Glutamatergic neuron (in vitro differentiated cells): ENCODE data around the gene APEH. TPM values are rescaled to one million over a fixed set of nuclear protein-coding genes. Genes with fewer than 3 reads are reported as not detected.

Source experiments
- DNase-seq: peaks from one replicate; pipeline ENCODE4 v3.0.0; 2022
- H3K27ac Mint-ChIP-seq: one replicate; pipeline ENCODE4 v1.8.0; 2020; ENCODE audit warnings: mild to moderate bottlenecking, mixed read lengths, inconsistent platforms; ENCODE audit not compliant: unreplicated experiment
- H3K27me3 Mint-ChIP-seq: one replicate; pipeline ENCODE4 v1.8.0; 2020; ENCODE audit warnings: mild to moderate bottlenecking, moderate library complexity, mixed read lengths, inconsistent platforms; ENCODE audit not compliant: unreplicated experiment
- H3K36me3 Mint-ChIP-seq: one replicate; pipeline ENCODE4 v1.8.0; 2020; ENCODE audit warnings: mild to moderate bottlenecking, mixed read lengths, inconsistent platforms; ENCODE audit not compliant: unreplicated experiment
- H3K4me1 Mint-ChIP-seq: one replicate; pipeline ENCODE4 v1.8.0; 2020; ENCODE audit warnings: mild to moderate bottlenecking, low read depth, mixed read lengths, inconsistent platforms; ENCODE audit not compliant: unreplicated experiment
- H3K4me3 Mint-ChIP-seq: one replicate; pipeline ENCODE4 v1.8.0; 2020; ENCODE audit warnings: mild to moderate bottlenecking, mixed read lengths, inconsistent platforms; ENCODE audit not compliant: unreplicated experiment
- H3K9me3 Mint-ChIP-seq: one replicate; pipeline ENCODE4 v1.8.0; 2020; ENCODE audit warnings: mild to moderate bottlenecking, moderate library complexity, mixed read lengths, inconsistent platforms; ENCODE audit not compliant: unreplicated experiment
- total RNA-seq: library from RNA; stranded (reverse); fragmentation: NEBNext Ultra II Directional; extraction: Animal tissue kit (Norgen Biotek cat#: 25700); gene quantifications from one replicate; pipeline ENCODE4 v1.2.1, GENCODE V29; 2021; ENCODE audit not compliant: unreplicated experiment
- TF ChIP-seq, protein P1 (sequence below): fragments of 200-600 bp; sonication (generic); IDR thresholded peaks from one replicate; pipeline ENCODE4 v1.5.0; 2021; ENCODE audit not compliant: partially characterized antibody, unreplicated experiment

APEH gene
- total RNA-seq, 1 donor from 2014 or later: 119 TPM

DNA sequence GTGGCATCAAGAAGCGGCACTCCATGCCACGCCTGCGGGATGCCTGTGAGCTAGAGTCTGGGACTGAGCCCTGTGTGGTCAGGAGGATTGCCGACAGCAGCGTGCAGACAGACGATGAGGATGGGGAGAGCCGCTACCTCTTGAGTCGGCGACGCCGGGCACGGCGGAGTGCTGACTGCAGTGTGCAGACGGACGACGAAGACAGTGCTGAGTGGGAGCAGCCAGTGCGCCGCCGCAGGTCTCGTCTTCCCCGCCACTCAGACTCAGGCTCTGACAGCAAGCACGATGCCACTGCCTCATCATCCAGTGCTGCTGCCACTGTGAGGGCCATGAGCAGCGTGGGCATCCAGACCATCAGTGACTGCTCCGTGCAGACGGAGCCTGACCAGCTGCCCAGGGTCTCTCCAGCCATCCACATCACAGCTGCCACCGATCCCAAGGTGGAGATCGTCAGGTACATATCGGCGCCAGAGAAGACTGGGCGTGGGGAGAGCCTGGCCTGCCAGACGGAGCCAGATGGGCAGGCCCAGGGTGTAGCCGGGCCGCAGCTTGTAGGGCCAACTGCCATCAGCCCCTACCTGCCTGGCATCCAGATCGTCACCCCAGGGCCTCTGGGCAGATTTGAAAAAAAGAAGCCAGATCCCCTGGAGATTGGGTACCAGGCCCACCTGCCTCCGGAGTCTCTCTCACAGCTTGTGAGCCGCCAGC, 16.8 kb upstream of the APEH start:
- TF ChIP-seq, protein P1, sequence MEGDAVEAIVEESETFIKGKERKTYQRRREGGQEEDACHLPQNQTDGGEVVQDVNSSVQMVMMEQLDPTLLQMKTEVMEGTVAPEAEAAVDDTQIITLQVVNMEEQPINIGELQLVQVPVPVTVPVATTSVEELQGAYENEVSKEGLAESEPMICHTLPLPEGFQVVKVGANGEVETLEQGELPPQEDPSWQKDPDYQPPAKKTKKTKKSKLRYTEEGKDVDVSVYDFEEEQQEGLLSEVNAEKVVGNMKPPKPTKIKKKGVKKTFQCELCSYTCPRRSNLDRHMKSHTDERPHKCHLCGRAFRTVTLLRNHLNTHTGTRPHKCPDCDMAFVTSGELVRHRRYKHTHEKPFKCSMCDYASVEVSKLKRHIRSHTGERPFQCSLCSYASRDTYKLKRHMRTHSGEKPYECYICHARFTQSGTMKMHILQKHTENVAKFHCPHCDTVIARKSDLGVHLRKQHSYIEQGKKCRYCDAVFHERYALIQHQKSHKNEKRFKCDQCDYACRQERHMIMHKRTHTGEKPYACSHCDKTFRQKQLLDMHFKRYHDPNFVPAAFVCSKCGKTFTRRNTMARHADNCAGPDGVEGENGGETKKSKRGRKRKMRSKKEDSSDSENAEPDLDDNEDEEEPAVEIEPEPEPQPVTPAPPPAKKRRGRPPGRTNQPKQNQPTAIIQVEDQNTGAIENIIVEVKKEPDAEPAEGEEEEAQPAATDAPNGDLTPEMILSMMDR: no peak
- Mint-ChIP-seq H3K4me1 (peaks cover 9% of the 10 kb centered on the region), H3K27me3 (peaks cover 25% of the 10 kb centered on the region), H3K27ac (peak overlapping the region; percentile 52), H3K36me3 (no peaks in the 10 kb centered on the region), H3K9me3 (peaks cover 19% of the 10 kb centered on the region), H3K4me3 (no peak overlapping the region)
- no peak for DNase-seq

DNA sequence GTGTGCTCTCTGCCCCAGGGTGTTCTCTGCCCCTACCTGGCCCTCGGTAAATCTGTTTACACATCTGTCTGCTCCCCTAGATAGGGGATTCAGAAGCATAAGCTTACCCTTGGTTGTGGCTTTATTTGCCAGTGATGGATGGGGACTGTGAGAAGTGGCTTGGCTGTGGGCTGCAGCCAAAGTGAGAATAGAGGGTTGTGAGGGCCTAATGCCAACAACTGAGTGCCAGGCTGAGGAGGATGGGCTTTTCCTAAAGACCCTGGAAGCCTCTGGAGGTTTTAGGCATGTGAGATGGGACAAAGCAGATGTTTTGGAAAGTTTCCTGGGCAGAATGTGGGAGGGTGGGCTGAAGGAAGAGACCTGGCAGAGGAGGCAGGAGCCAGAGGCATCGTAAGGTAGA, 15.4 kb upstream of the APEH start:
- Mint-ChIP-seq H3K4me3 (no peak overlapping the region), H3K27me3 (peaks cover 25% of the 10 kb centered on the region), H3K36me3 (no peaks in the 10 kb centered on the region), H3K9me3 (peaks cover 19% of the 10 kb centered on the region), H3K27ac (no peak overlapping the region), H3K4me1 (peaks cover 9% of the 10 kb centered on the region)
- no peak for DNase-seq
- TF ChIP-seq, protein P1: no peak

DNA sequence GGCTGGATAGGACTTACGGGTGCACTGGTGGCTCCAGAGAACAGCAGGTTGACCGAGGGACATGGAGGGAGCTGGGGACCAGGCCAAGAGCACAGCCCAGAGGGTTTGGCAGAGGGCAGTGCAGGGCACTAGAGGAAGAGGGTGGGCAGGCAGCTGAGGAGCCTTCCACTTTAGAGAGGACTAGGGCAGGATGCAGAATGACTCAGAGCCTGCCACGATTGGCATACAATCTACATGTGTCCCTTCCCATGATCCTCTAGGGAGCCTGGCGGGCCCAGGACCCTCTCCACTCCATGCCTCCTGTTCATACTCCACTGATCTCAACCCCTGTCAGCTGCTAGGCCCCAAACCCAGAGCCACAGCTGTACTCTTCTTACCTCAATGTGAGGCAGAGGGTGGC, 14.4 kb upstream of the APEH start:
- no peak overlapping the region for H3K4me3 Mint-ChIP-seq
- peaks cover 21% of the 10 kb centered on the region for H3K9me3 Mint-ChIP-seq
- TF ChIP-seq, protein P1: no peak
- H3K36me3 Mint-ChIP-seq: no peaks in the 10 kb centered on the region
- peaks cover 9% of the 10 kb centered on the region for H3K4me1 Mint-ChIP-seq
- H3K27ac Mint-ChIP-seq: peak overlapping the region; percentile 45
- peaks cover 18% of the 10 kb centered on the region for H3K27me3 Mint-ChIP-seq
- DNase-seq: no peak

DNA sequence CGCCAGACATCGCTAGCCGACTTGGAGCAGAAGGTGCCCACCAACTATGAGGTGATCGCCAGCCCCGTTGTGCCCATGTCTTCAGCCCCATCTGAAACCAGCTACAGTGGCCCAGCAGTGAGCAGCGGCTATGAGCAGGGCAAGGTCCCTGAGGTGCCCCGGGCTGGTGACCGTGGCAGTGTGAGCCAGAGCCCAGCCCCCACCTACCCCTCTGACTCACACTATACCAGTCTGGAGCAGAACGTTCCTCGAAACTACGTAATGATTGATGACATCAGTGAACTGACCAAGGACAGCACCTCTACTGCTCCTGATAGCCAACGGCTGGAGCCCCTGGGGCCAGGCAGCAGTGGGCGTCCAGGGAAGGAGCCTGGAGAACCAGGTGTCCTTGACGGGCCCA, 12.9 kb upstream of the APEH start:
- Mint-ChIP-seq H3K9me3 (peaks cover 21% of the 10 kb centered on the region), H3K27ac (no peak overlapping the region), H3K4me3 (no peak overlapping the region), H3K36me3 (no peaks in the 10 kb centered on the region), H3K4me1 (peaks cover 9% of the 10 kb centered on the region), H3K27me3 (peaks cover 21% of the 10 kb centered on the region)
- TF ChIP-seq, protein P1: no peak
- DNase-seq: no peak

DNA sequence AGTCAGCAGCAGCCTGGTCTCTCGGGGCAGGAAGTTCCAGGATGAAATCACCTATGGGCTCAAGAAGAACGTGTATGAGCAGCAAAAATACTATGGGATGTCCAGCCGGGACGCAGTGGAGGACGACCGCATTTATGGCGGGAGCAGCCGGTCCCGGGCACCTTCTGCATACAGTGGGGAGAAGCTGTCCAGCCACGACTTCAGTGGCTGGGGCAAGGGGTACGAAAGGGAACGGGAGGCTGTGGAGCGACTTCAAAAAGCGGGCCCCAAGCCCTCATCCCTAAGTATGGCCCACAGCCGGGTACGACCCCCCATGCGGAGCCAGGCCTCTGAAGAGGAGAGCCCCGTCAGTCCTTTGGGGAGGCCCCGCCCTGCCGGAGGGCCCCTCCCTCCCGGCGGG, 12.1 kb upstream of the APEH start:
- TF ChIP-seq, protein P1: no peak
- Mint-ChIP-seq H3K36me3 (no peaks in the 10 kb centered on the region), H3K27ac (no peak overlapping the region), H3K4me3 (no peak overlapping the region), H3K27me3 (peaks cover 21% of the 10 kb centered on the region), H3K9me3 (peaks cover 17% of the 10 kb centered on the region), H3K4me1 (peaks cover 7% of the 10 kb centered on the region)
- DNase-seq: no peak
